ENCODE results near the gene SAPCD1.

Gene SAPCD1

DNA sequence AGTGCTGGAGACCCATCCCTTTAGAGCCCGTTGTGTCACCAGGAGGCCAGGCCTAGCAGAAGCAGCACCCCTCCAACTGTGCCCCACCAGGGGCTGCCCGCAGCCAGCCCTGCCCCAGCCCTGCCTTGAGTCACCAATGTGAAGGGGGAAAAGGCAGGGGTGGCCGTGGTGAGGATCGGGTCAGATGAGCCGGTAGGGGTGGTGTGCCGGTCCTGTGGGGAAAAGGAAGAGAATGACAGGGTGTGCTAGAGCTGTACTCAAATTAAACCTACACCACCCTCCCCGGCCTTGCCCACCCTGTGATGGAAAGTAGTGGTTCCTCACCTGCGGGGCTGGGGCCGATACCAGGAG lies 3.1 kb downstream of the SAPCD1 start:
- Histone ChIP-seq H3K23ac (ENCODE audit: low read length) (no peak overlapping the region), H2AFZ (ENCODE audit: insufficient read depth, low read length, poor library complexity) (no peak overlapping the region), H3K18ac (ENCODE audit: low read length) (no peak overlapping the region), H2BK120ac (ENCODE audit: insufficient read depth, low read length, poor library complexity) (no peak overlapping the region), H3K27me3 (ENCODE audit: insufficient read depth, low read length) (no peaks in the 10 kb centered on the region), H3K4me3 (ENCODE audit: low read depth, low read length) (no peak overlapping the region), H2BK5ac (ENCODE audit: low read depth, low read length, poor library complexity) (no peak overlapping the region), H4K8ac (ENCODE audit: low read depth, low read length) (no peak overlapping the region), H3K79me2 (ENCODE audit: control insufficient read depth, insufficient read depth, low read length, poor library complexity) (no peaks in the 10 kb centered on the region), H3K79me1 (ENCODE audit: low read length) (peaks cover 4% of the 10 kb centered on the region), H3K9ac (ENCODE audit: low read length) (no peak overlapping the region), H3K4me2 (ENCODE audit: low read length) (no peak overlapping the region), H3K27ac (ENCODE audit: low read depth, low read length) (no peak overlapping the region), H2BK12ac (ENCODE audit: low read length) (no peak overlapping the region), H3K36me3 (ENCODE audit: control insufficient read depth in 1 of 2, insufficient read depth in 2 of 2, low read length in 2 of 2) (no peaks in the 10 kb centered on the region), H4K91ac (ENCODE audit: low read depth, low read length) (no peak overlapping the region), H3K4ac (ENCODE audit: low read depth, low read length) (no peak overlapping the region), H3K4me1 (ENCODE audit: control insufficient read depth in 1 of 2, insufficient read depth in 2 of 2, low read length in 2 of 2) (peaks cover 11 to 21% of the 10 kb centered on the region in 2 experiments), H4K12ac (ENCODE audit: low read depth, low read length) (no peak overlapping the region), H3K9me3 (ENCODE audit: insufficient read depth, low read depth, low read length) (no peaks in the 10 kb centered on the region), H2AK5ac (ENCODE audit: low read length) (no peak overlapping the region), H3K14ac (ENCODE audit: low read length) (no peak overlapping the region)
- no CpG with 5 or more reads among the region's 9 CpGs for WGBS (ENCODE audit: extremely low coverage, insufficient coverage, insufficient read length)
- no peak for DNase-seq

DNA sequence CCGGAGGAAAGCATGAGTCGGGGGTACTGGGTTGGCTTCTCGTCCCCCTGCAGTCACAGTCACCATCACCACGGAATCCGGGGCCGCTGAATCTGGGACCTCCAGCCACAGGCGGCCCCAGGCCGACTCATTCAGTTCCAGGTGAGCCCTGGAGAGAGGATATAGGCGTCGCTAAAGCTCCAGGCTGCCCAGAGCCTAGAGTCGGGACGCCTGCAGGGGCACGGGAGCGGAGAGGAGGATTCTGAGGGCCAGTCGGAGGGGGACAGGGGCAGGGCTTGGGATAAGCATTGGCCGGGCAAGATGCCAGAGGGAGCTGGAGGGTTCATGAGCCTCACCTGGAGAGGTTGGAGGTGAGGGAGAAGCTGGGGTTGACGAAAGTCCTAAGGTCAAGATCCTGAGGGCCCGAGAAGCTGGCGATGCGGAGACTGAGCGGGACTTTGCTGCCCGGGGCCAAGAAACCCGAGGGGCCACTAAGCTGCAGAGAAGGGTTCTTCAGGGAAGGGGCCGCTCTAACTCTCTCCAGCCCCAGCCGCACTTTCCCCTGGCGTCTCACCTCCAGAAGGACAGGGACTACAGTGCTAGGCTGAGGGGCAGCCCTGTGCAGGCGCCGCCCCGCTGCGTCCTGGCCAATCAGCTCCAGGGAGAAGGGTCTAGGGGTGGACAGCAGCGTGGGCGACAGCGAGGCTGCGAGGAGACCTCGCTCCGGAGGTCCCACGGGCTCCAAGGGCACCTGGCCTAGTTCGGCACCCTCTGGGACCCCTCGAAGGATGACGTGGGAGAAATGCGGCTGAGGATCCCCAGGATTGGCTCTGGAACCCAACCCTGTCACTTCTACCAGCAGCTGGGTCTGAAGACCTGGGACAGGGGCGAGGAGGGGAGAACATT lies 3.7 kb downstream of the SAPCD1 start:
- H3K9ac ChIP-seq (ENCODE audit: low read length), result no peak overlapping the region
- DNase-seq, result peak in 1 of 2 donors; percentile 57
- H2BK120ac ChIP-seq (ENCODE audit: insufficient read depth, low read length, poor library complexity), result no peak overlapping the region
- no peak overlapping the region for H4K8ac ChIP-seq (ENCODE audit: low read depth, low read length)
- peak overlapping the region; percentile 1 for H2AK5ac ChIP-seq (ENCODE audit: low read length)
- H3K4me3 ChIP-seq (ENCODE audit: low read depth, low read length), result no peak overlapping the region
- H3K4ac ChIP-seq (ENCODE audit: low read depth, low read length), result no peak overlapping the region
- WGBS (ENCODE audit: extremely low coverage, insufficient coverage, insufficient read length), result no CpG with 5 or more reads among the region's 42 CpGs
- peak overlapping the region; percentile 55 for H3K4me2 ChIP-seq (ENCODE audit: low read length)
- peaks cover 4% of the 10 kb centered on the region for H3K79me1 ChIP-seq (ENCODE audit: low read length)
- no peak overlapping the region for H3K27ac ChIP-seq (ENCODE audit: low read depth, low read length)
- no peak overlapping the region for H2AFZ ChIP-seq (ENCODE audit: insufficient read depth, low read length, poor library complexity)
- no peak overlapping the region for H4K12ac ChIP-seq (ENCODE audit: low read depth, low read length)
- H2BK5ac ChIP-seq (ENCODE audit: low read depth, low read length, poor library complexity), result no peak overlapping the region
- H3K14ac ChIP-seq (ENCODE audit: low read length), result no peak overlapping the region
- no peak overlapping the region for H3K23ac ChIP-seq (ENCODE audit: low read length)
- no peak overlapping the region for H4K91ac ChIP-seq (ENCODE audit: low read depth, low read length)
- H3K18ac ChIP-seq (ENCODE audit: low read length), result no peak overlapping the region
- H3K4me1 ChIP-seq (ENCODE audit: control insufficient read depth in 1 of 2, insufficient read depth in 2 of 2, low read length in 2 of 2), result peaks cover 11 to 21% of the 10 kb centered on the region in 2 experiments
- H2BK12ac ChIP-seq (ENCODE audit: low read length), result no peak overlapping the region
- no peaks in the 10 kb centered on the region for H3K9me3 ChIP-seq (ENCODE audit: insufficient read depth, low read depth, low read length)
- H3K36me3 ChIP-seq (ENCODE audit: control insufficient read depth in 1 of 2, insufficient read depth in 2 of 2, low read length in 2 of 2), result no peaks in the 10 kb centered on the region
- no peaks in the 10 kb centered on the region for H3K79me2 ChIP-seq (ENCODE audit: control insufficient read depth, insufficient read depth, low read length, poor library complexity)
- H3K27me3 ChIP-seq (ENCODE audit: insufficient read depth, low read length), result no peaks in the 10 kb centered on the region

DNA sequence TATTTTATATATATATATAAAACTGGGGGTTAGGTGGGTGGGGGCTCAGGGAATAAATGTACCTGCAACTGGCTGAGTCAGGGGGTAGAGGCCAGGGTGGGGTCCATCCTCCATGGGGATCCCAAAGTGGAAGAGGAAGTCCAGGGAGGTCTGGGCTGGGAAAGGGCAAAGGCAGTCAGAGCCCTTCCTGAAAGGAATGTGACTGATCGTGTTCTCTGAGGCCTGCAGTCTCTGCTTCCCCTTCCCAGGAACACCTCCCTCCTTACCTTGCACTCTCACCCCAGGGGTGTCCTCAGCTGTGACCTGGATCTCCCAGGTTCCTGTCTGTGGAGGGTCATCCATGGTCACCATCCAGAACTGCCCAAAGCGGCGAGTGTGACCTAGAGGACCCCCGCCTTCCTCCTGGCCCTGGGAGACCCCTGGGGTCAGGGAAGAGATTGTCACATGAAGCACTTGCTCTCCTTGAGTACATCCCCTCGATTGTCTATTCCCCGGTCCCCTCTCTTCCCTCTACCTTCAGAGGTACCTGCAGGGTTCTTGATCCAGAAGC lies 4.7 kb downstream of the SAPCD1 start:
- Histone ChIP-seq H2AFZ (ENCODE audit: insufficient read depth, low read length, poor library complexity) (no peak overlapping the region), H3K23ac (ENCODE audit: low read length) (no peak overlapping the region), H2BK120ac (ENCODE audit: insufficient read depth, low read length, poor library complexity) (no peak overlapping the region), H3K14ac (ENCODE audit: low read length) (no peak overlapping the region), H3K4ac (ENCODE audit: low read depth, low read length) (no peak overlapping the region), H3K9me3 (ENCODE audit: insufficient read depth, low read depth, low read length) (no peaks in the 10 kb centered on the region), H3K79me1 (ENCODE audit: low read length) (peaks cover 4% of the 10 kb centered on the region), H3K79me2 (ENCODE audit: control insufficient read depth, insufficient read depth, low read length, poor library complexity) (no peaks in the 10 kb centered on the region), H4K91ac (ENCODE audit: low read depth, low read length) (peak overlapping the region; percentile 20), H3K9ac (ENCODE audit: low read length) (peak overlapping the region; percentile 31), H3K36me3 (ENCODE audit: control insufficient read depth in 1 of 2, insufficient read depth in 2 of 2, low read length in 2 of 2) (no peaks in the 10 kb centered on the region), H2BK12ac (ENCODE audit: low read length) (peak overlapping the region; percentile 15), H2AK5ac (ENCODE audit: low read length) (peak overlapping the region; percentile 18), H3K4me3 (ENCODE audit: low read depth, low read length) (no peak overlapping the region), H3K4me1 (ENCODE audit: control insufficient read depth in 1 of 2, insufficient read depth in 2 of 2, low read length in 2 of 2) (peaks cover 11 to 21% of the 10 kb centered on the region in 2 experiments), H4K8ac (ENCODE audit: low read depth, low read length) (peak overlapping the region; percentile 2), H4K12ac (ENCODE audit: low read depth, low read length) (no peak overlapping the region), H3K4me2 (ENCODE audit: low read length) (no peak overlapping the region), H3K27ac (ENCODE audit: low read depth, low read length) (no peak overlapping the region), H2BK5ac (ENCODE audit: low read depth, low read length, poor library complexity) (no peak overlapping the region), H3K27me3 (ENCODE audit: insufficient read depth, low read length) (no peaks in the 10 kb centered on the region), H3K18ac (ENCODE audit: low read length) (peak overlapping the region; percentile 8)
- DNase-seq, result no peak
- WGBS (ENCODE audit: extremely low coverage, insufficient coverage, insufficient read length), result no CpG with 5 or more reads among the region's 6 CpGs

DNA sequence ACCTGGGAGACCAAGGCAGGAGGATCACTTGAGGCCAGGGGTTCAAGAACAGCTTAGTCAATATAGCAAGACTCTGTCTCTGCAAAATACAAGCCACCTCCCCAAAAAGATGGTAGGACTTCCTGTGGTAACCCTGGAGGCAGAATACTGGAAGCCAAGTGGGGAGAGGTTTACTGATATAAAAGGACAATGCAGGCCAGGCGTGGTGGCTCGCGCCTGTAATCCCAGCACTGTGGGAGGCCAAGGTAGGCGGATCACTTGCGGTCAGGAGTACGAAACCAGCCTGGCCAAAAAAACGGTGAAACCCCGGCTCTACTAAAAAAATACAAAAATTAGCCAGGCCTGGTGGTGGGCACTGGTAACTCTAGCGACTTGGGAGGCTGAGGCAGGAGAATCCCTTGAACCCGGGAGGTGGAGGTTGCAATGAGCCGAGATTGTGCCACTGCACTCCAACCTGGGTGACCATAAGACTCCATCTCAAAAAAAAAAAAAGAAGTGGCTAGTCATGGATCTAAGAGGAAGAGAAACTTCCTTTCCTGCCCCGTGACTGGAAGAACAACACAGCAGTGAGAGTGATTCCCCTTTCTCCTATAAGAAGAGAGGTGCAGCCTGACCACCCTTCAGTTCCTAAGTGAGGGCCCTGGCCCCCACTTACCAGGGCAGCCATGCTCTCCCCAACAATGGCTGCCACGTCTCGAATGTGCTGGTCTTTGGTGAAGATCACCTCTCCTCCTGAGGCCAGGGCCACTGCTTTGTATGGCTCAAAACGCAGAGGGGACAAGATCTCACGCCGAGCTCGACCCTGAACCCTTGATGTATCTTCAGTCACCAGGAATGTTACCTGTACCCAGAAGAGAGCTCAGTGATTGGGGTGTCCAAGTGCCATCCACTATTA lies 6.2 kb downstream of the SAPCD1 start:
- H2BK5ac ChIP-seq (ENCODE audit: low read depth, low read length, poor library complexity), result no peak overlapping the region
- H3K27me3 ChIP-seq (ENCODE audit: insufficient read depth, low read length), result no peaks in the 10 kb centered on the region
- no peak overlapping the region for H2AK5ac ChIP-seq (ENCODE audit: low read length)
- H3K4me2 ChIP-seq (ENCODE audit: low read length), result no peak overlapping the region
- H4K8ac ChIP-seq (ENCODE audit: low read depth, low read length), result no peak overlapping the region
- DNase-seq, result no peak
- no CpG with 5 or more reads among the region's 18 CpGs for WGBS (ENCODE audit: extremely low coverage, insufficient coverage, insufficient read length)
- peaks cover 7 to 15% of the 10 kb centered on the region in 2 experiments for H3K4me1 ChIP-seq (ENCODE audit: control insufficient read depth in 1 of 2, insufficient read depth in 2 of 2, low read length in 2 of 2)
- H3K23ac ChIP-seq (ENCODE audit: low read length), result no peak overlapping the region
- peak overlapping the region; percentile 4 for H3K9ac ChIP-seq (ENCODE audit: low read length)
- H3K36me3 ChIP-seq (ENCODE audit: control insufficient read depth in 1 of 2, insufficient read depth in 2 of 2, low read length in 2 of 2), result no peaks in the 10 kb centered on the region
- H2AFZ ChIP-seq (ENCODE audit: insufficient read depth, low read length, poor library complexity), result no peak overlapping the region
- H3K14ac ChIP-seq (ENCODE audit: low read length), result no peak overlapping the region
- no peak overlapping the region for H4K12ac ChIP-seq (ENCODE audit: low read depth, low read length)
- peak overlapping the region; percentile 42 for H2BK12ac ChIP-seq (ENCODE audit: low read length)
- H4K91ac ChIP-seq (ENCODE audit: low read depth, low read length), result no peak overlapping the region
- H2BK120ac ChIP-seq (ENCODE audit: insufficient read depth, low read length, poor library complexity), result no peak overlapping the region
- H3K9me3 ChIP-seq (ENCODE audit: insufficient read depth, low read depth, low read length), result no peaks in the 10 kb centered on the region
- H3K4ac ChIP-seq (ENCODE audit: low read depth, low read length), result no peak overlapping the region
- no peak overlapping the region for H3K27ac ChIP-seq (ENCODE audit: low read depth, low read length)
- H3K79me2 ChIP-seq (ENCODE audit: control insufficient read depth, insufficient read depth, low read length, poor library complexity), result no peaks in the 10 kb centered on the region
- H3K18ac ChIP-seq (ENCODE audit: low read length), result no peak overlapping the region
- no peaks in the 10 kb centered on the region for H3K79me1 ChIP-seq (ENCODE audit: low read length)
- H3K4me3 ChIP-seq (ENCODE audit: low read depth, low read length), result no peak overlapping the region

All from trophoblast cell (in vitro differentiated cells and primary cell).